Upper lobe of left lung (tissue), 6 donors: ENCODE results near the gene DLGAP1. TPM values are rescaled to one million over a fixed set of nuclear protein-coding genes. Genes with fewer than 3 reads are reported as not detected.
"Not testable (repeated sequence)": the region's sequence is repeated elsewhere in the genome, so short reads cannot be mapped to it uniquely, and the experiment has no call there.

Source experiments
- ATAC-seq, 2 donors: fragments of 200-7000 bp; cut with Tn5 transposase; one replicate each; pipeline ENCODE4 v1.9.1; 2022; ENCODE audit warnings: mild to moderate bottlenecking in 2 of 2, moderate library complexity in 2 of 2; ENCODE audit not compliant: low FRiP score in 2 of 2
- DNase-seq, 2 donors: peaks; one replicate each; pipeline ENCODE4 v3.0.0-alpha.2; 2019 to 2020
- H3K27ac ChIP-seq, 4 donors: fragments of 200-600 bp; sonication (generic); one replicate each; pipeline ENCODE4 v1.5.1; 2016 to 2019
- H3K27me3 ChIP-seq, 4 donors: fragments of 200-600 bp; sonication (generic); one replicate each; pipeline ENCODE4 v1.5.1; 2017 to 2019
- H3K36me3 ChIP-seq, 4 donors: fragments of 200-600 bp; sonication (generic); one replicate each; pipeline ENCODE4 v1.5.1; 2016 to 2019
- H3K4me1 ChIP-seq, 4 donors: fragments of 200-600 bp; sonication (generic); one replicate each; pipeline ENCODE4 v1.5.1; 2018 to 2019
- H3K4me3 ChIP-seq, 4 donors: fragments of 200-600 bp; sonication (generic); one replicate each; pipeline ENCODE4 v1.5.1; 2017 to 2019; ENCODE audit warnings: mild to moderate bottlenecking in 2 of 4, moderate library complexity in 1 of 4
- H3K9me3 ChIP-seq, 4 donors: fragments of 200-600 bp; sonication (generic); one replicate each; pipeline ENCODE4 v1.5.1; 2018 to 2019
- EP300 ChIP-seq, 4 donors: sonication (generic); formaldehyde crosslinking; IDR thresholded peaks; one replicate each; pipeline ENCODE4 v1.5.1; 2017; ENCODE audit warnings: antibody characterized with exemption in 4 of 4, control low read depth in 2 of 4
- POLR2A ChIP-seq, 4 donors: fragments of 450-650 bp; IDR thresholded peaks; one replicate each; pipeline ENCODE4 v1.5.1; 2016 to 2017; ENCODE audit warnings: antibody characterized with exemption in 4 of 4, mild to moderate bottlenecking in 2 of 4
- POLR2AphosphoS5 ChIP-seq, 2 donors: sonication (generic); formaldehyde crosslinking; IDR thresholded peaks; one replicate each; pipeline ENCODE4 v1.5.1; 2017; ENCODE audit warnings: antibody characterized with exemption in 2 of 2
- whole genome bisulfite sequencing, 2 donors: methylation state at CpG; one replicate each; pipeline ENCODE4 v1.1.5; 2017 to 2018; 5-methylcytosine and 5-hydroxymethylcytosine counted together
- total RNA-seq, 6 donors: library from RNA; depleted of rRNA in 4 of 6; stranded (reverse); fragments of >200 nt in 4 of 6; gene quantifications; one replicate each; pipeline versions ENCODE4 v1.1.0 to v1.2.1, GENCODE V29; 2016 to 2021
- TF ChIP-seq, protein P1 (sequence below), 6 experiments: fragments of 450-650 bp in 4 of 6; fragments of 200-600 bp in 2 of 6; sonication (generic) in 2 of 6; IDR thresholded peaks; one replicate each; pipeline ENCODE4 v1.5.1; 2016 to 2019; ENCODE audit warnings: antibody characterized with exemption in 6 of 6
- donor health status: DM: no; HTN: no; CAD: no; lungs with moderate emphysema.
- donor health status: DM: no; HTN: yes; CAD: no; lungs with severe emphysema.

DLGAP1 gene
- total RNA-seq, 6 donors from 2014 or later: 2.1 to 4.6 (median 3.6) TPM

DNA sequence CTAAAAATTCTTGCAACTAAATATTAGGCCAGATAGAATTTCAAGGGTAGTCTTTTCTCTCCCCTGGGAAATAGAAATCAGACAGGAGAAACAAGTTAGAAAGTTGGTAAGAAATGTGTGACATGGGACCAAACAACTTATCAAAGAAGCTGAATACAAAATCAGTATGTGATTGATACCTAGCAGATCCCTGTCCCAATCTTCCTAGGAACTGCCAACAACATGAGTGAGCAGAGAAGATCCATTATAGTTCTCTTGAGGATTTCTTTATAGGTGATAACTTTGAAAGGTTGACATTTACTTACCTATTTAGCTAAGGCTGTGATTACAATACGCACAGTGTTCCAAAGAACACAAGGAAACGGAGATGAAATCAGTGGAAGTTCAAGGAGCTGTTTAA lies 162.4 kb downstream of the DLGAP1 start:
- DNase-seq (no peak), ATAC-seq (no peak)
- Histone ChIP-seq H3K4me3 (no peak overlapping the region), H3K27me3 (no peaks in the 10 kb centered on the region), H3K4me1 (no peaks in the 10 kb centered on the region), H3K9me3 (no peaks in the 10 kb centered on the region), H3K27ac (no peak overlapping the region), H3K36me3 (no peaks in the 10 kb centered on the region)
- TF ChIP-seq POLR2AphosphoS5 (IDR thresholded peaks at IDR 0.05): no peak
- TF ChIP-seq, protein P1, sequence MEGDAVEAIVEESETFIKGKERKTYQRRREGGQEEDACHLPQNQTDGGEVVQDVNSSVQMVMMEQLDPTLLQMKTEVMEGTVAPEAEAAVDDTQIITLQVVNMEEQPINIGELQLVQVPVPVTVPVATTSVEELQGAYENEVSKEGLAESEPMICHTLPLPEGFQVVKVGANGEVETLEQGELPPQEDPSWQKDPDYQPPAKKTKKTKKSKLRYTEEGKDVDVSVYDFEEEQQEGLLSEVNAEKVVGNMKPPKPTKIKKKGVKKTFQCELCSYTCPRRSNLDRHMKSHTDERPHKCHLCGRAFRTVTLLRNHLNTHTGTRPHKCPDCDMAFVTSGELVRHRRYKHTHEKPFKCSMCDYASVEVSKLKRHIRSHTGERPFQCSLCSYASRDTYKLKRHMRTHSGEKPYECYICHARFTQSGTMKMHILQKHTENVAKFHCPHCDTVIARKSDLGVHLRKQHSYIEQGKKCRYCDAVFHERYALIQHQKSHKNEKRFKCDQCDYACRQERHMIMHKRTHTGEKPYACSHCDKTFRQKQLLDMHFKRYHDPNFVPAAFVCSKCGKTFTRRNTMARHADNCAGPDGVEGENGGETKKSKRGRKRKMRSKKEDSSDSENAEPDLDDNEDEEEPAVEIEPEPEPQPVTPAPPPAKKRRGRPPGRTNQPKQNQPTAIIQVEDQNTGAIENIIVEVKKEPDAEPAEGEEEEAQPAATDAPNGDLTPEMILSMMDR (IDR thresholded peaks at IDR 0.05): no peak
- no peak for TF ChIP-seq POLR2A (IDR thresholded peaks at IDR 0.05)
- no peak for TF ChIP-seq EP300 (IDR thresholded peaks at IDR 0.05)
- 80 to 81% methylated on average over 2 of the region's 2 CpGs for WGBS, 2 donors

DNA sequence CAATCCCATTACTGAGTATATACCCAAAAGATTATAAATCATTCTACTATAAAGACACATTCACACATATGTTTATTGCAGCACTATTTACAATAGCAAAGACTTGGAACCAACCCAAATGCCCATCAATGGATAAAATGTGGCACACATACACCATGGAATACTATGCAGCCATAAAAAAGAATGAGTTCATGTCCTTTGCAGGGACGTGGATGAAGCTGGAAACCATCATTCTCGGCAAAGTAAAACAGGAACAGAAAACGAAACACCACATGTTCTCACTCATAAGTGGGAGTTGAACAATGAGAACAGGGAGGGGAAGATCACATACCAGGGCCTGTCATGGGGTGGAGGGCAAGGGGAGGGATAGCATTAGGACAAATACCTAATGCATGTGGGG lies 167.8 kb downstream of the DLGAP1 start:
- not testable (repeated sequence) for H3K4me3 ChIP-seq, H3K27ac ChIP-seq, H3K9me3 ChIP-seq, ATAC-seq, H3K4me1 ChIP-seq, DNase-seq, H3K27me3 ChIP-seq, H3K36me3 ChIP-seq
- WGBS, 2 donors: 85 to 87% methylated on average over 3 of the region's 3 CpGs

DNA sequence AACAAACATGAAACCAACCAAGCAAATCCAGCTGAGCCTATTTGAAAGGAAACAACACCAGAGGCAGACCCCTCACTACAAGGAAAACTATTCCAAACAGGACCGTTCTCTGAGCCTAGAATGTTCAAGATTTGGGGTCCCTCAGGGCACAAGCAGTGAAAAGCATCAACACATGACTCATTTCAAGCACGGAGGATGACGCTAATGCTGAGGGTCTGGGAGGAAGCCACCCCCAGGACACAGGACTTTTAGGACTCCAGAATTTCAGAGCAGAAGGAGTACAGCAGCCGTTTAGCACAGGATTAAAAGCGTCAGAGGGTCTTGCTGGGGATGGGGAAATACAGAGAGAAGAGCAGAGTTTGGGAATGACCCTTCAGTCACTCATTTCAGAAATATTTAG lies 168.9 kb downstream of the DLGAP1 start:
- Histone ChIP-seq H3K4me1 (no peaks in the 10 kb centered on the region), H3K9me3 (no peaks in the 10 kb centered on the region), H3K27me3 (no peaks in the 10 kb centered on the region), H3K36me3 (no peaks in the 10 kb centered on the region), H3K27ac (no peak overlapping the region), H3K4me3 (no peak overlapping the region)
- WGBS, 2 donors: 71 to 77% methylated on average over 5 of the region's 5 CpGs
- TF ChIP-seq POLR2AphosphoS5 (IDR thresholded peaks at IDR 0.05) (no peak), EP300 (IDR thresholded peaks at IDR 0.05) (no peak), POLR2A (IDR thresholded peaks at IDR 0.05) (no peak)
- TF ChIP-seq, protein P1 (IDR thresholded peaks at IDR 0.05): no peak
- DNase-seq (no peak), ATAC-seq (no peak)

DNA sequence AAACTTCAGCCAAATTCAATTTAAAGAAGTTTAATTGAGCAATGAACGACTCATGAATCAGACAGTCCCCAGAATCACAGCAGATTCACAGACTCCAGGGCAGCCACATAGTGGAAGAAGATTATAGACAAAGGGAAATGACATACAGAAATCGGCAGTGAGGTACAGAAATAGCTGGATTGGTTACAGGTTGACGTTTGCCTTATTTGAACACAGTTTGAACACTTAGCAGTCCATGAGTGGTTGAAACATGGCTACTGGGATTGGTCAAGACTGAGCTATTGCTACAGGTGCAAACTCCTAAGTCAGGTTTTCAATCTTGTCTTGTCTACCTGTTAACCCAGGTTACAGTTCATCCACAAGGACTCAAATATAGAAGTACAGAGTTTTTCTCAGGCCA lies 169.6 kb downstream of the DLGAP1 start:
- H3K4me3 ChIP-seq: no peak overlapping the region
- H3K4me1 ChIP-seq: no peaks in the 10 kb centered on the region
- H3K9me3 ChIP-seq: no peaks in the 10 kb centered on the region
- TF ChIP-seq POLR2A (IDR thresholded peaks at IDR 0.05): no peak
- TF ChIP-seq POLR2AphosphoS5 (IDR thresholded peaks at IDR 0.05): no peak
- no peak for TF ChIP-seq EP300 (IDR thresholded peaks at IDR 0.05)
- ATAC-seq: no peak
- 42 to 59% methylated on average over 3 of the region's 3 CpGs for WGBS, 2 donors
- no peak overlapping the region for H3K27ac ChIP-seq
- H3K27me3 ChIP-seq: no peaks in the 10 kb centered on the region
- no peak for DNase-seq
- H3K36me3 ChIP-seq: no peaks in the 10 kb centered on the region

DNA sequence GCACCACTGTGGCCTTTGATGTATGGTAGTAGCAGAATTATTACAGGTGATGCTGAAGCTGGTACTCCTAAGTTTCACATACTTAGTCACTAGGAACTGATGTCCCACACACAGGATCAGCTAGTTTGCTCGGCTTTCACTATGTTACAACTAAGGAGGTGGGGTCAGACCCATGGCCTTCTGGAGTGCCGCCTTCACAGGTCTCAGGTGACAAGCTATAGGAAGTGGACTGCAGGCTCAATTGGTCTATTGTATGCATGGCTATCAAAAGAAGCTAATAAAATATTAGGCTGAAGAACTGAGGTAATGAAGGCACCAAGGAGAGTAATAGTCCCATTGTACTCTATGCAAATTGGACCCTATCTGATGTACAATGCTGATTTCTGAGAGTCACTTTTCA lies 170.6 kb downstream of the DLGAP1 start:
- TF ChIP-seq, protein P1 (IDR thresholded peaks at IDR 0.05): no peak
- TF ChIP-seq POLR2AphosphoS5 (IDR thresholded peaks at IDR 0.05) (no peak), POLR2A (IDR thresholded peaks at IDR 0.05) (no peak), EP300 (IDR thresholded peaks at IDR 0.05) (no peak)
- no peaks in the 10 kb centered on the region for H3K36me3 ChIP-seq
- no peaks in the 10 kb centered on the region for H3K4me1 ChIP-seq
- no peak overlapping the region for H3K27ac ChIP-seq
- no peaks in the 10 kb centered on the region for H3K9me3 ChIP-seq
- H3K27me3 ChIP-seq: no peaks in the 10 kb centered on the region
- ATAC-seq (no peak), DNase-seq (no peak)
- no peak overlapping the region for H3K4me3 ChIP-seq
- 50 to 88% methylated on average over 2 of the region's 2 CpGs for WGBS, 2 donors

DNA sequence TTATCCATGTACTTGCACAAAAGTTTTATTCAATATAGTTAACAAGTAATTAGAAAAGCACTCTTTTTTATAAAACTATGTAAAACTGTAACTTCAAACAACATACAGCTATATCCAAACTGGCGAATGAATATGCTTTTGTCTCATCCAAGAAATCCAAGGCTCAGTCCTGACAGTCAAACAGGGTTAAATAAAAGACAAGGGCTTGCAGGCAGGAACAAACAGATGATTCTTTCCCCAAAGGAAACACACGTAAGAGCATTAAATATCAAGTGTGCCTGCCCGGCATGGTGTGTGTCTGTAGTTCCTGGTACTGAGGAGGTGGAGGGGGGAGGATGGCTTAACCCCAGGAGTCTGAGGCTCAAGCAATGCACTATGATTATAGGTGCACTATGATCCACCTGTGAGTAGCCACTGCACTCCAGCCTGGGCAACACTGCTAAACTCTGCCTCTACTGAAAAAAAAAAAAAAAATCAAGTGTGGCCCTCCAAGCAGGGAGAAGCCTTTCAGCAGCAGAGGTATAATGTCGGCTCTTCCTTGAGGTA lies 171.3 kb downstream of the DLGAP1 start:
- Histone ChIP-seq H3K27ac (no peak overlapping the region), H3K36me3 (no peaks in the 10 kb centered on the region), H3K27me3 (no peaks in the 10 kb centered on the region), H3K4me1 (no peaks in the 10 kb centered on the region), H3K4me3 (no peak overlapping the region), H3K9me3 (no peaks in the 10 kb centered on the region)
- TF ChIP-seq, protein P1 (IDR thresholded peaks at IDR 0.05): no peak
- TF ChIP-seq EP300 (IDR thresholded peaks at IDR 0.05) (no peak), POLR2A (IDR thresholded peaks at IDR 0.05) (no peak), POLR2AphosphoS5 (IDR thresholded peaks at IDR 0.05) (no peak)
- no peak for ATAC-seq
- no peak for DNase-seq
- WGBS, 2 donors: 36 to 50% methylated on average over 4 of the region's 4 CpGs
